Stimulated activated CD8-positive, alpha-beta memory T cell treated with anti-CD3 and anti-CD28 coated beads, Interleukin-7, amount 100 ng/mL, for 4 hours (primary cell): ENCODE results near the gene FBXO48.

Experiments
- DNase-seq, 2 donors: peaks; one replicate each; pipeline ENCODE4 v3.0.0-alpha.2; 2020; ENCODE audit warnings: low read depth in 2 of 2

FBXO48 gene

GRCh38 chr2:68438455-68439303 lies 28.4 kb downstream of the FBXO48 start:
- DNase-seq, result no peak

- DNase-seq, result no peak
Measured at GRCh38 chr2:68436270-68436669, 30.8 kb downstream of the FBXO48 start.

- no peak for DNase-seq
Measured at GRCh38 chr2:68435615-68436014, 31.5 kb downstream of the FBXO48 start.

DNA sequence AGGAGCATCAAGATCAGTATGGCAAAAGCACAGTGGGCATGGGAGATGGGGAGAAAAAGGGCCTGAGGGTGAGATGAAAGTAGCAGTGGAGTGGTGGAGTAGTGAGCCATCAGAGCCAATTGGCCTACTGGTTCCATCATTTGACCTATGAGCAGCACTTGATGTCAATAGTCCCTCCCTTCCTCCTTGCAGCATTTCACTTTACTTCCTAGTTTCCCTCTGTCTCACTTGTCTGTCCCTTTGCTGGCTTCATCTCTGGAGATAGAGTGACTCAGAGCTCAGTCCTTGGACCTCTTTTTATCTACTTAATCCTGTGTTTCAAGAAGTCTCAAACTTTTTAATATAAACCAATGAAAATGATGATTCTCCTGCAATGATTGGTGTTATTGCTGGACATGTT lies 32.1 kb downstream of the FBXO48 start:
- no peak for DNase-seq

GRCh38 chr2:68432696-68433658 lies 34.1 kb downstream of the FBXO48 start:
- DNase-seq, result no peak

GRCh38 chr2:68431316-68431972 lies 35.6 kb downstream of the FBXO48 start:
- DNase-seq, result no peak

DNA sequence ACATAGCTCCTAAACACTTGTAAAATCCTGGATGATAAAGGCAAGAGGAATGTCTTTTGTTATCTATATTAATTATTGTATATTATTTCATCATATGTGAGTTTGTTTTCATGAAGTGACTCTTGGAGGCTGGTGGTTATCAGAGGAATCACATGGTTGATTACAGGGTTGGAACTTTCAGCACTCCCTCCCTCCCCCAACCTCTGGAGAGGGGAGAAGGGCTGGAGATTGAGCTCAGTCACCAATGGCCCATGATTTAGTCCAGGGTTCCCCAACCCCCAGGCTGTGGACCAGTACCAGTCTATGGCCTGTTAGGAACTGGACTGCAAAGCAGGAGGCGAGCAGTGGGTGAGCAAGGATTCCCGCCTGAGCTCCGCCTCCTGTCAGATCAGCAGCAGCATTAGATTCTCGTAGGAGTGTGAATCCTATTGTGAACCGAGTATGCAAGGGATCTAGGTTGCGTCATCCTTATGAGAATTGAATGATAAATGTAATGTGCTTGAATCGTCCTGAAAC lies 37.7 kb downstream of the FBXO48 start:
- DNase-seq, result no peak

- no peak for DNase-seq
Measured at GRCh38 chr2:68428746-68429145, 38.3 kb downstream of the FBXO48 start.

GRCh38 chr2:68428126-68428525 lies 39.0 kb downstream of the FBXO48 start:
- no peak for DNase-seq

- DNase-seq, result no peak
Measured at GRCh38 chr2:68426848-68427579, 40.1 kb downstream of the FBXO48 start.

- no peak for DNase-seq
Measured at GRCh38 chr2:68426446-68426845, 40.6 kb downstream of the FBXO48 start.

DNA sequence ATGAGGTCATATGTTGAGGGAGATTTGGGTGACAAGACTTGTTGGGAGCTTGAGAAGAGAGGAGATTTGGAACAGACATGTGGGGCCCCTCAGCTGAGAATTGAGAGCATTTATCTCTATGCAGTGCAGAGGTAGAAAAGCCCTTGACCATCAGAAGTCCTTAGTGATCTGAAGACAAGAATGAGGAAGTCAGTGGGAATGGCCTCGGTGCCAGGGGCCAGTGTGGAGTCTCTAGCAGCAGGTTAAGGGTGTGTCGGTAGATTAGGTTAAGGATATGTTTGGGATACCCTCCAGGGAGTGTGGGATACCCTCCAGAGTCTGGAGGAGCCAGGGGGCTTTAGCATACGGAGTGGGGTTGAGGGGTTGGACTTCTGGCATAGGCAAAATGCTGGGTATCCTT lies 41.6 kb downstream of the FBXO48 start:
- DNase-seq, result no peak

DNA sequence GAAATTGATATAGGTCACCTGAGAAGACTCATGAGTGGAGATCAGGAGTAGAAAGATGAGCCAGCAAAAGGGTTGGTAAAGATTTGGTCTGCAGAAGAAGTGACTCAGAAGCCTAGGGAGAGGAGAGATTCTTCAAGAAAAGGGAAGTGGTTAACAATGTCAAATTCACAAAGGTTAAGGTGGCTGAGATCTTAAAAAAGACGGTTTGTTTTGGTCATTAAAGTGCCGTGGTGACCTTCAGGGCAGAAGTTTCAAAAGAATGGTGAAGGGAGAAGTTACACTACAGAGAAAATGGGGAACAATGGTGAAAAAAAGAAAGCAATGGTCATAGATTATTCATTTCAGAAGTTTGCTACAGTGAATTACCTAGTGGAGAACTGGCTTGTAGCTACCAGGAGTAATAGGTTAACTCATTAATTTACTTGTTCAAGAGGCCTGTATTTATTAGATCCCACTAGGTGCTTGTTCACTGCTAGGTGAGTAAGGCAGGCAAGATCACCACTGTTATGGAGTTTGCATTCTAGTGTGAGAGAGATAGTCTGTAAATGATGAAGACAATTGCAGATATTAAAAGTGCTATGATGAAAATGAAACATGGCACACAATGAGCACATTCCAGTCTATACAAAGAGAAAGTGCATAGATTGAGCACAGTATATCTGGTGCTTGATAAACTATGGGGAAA lies 43.0 kb downstream of the FBXO48 start:
- no peak for DNase-seq

DNA sequence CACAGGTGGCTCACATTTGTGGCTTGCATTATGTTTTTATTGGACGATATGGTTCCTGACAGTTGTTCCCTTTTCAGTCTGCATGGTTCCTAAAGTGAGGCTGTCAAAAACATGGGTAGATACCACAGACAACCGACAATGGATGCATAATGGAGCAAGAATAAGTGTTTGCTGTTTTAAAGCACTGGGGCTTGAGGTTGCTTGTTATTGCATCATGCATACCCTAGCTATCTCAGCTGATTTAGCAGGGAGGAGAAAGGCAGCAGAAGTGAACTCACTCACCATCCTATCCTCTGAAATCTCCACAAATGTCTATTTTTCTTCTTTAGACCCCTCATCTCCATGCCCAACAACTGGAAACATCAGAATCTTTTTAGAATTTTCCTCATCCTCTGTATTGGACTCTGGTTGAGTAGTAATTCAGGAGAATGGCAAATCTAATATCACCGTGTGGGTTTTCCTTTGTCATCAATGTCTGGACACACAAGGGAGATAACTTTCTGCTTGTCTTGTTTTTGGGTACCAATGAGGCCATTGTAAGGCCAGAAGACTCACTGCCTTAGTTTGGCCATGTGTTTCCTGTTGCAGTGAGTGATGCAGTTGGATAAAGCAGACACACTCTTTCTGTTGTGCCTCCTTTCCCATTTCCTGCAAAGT lies 46.7 kb downstream of the FBXO48 start:
- no peak for DNase-seq

- no peak for DNase-seq
Measured at GRCh38 chr2:68418855-68419254, 48.2 kb downstream of the FBXO48 start.

GRCh38 chr2:68418419-68418818 lies 48.7 kb downstream of the FBXO48 start:
- no peak for DNase-seq

- DNase-seq, result no peak
Measured at GRCh38 chr2:68417926-68418325, 49.2 kb downstream of the FBXO48 start.

- DNase-seq, result no peak
Measured at GRCh38 chr2:68416081-68416675, 50.9 kb downstream of the FBXO48 start.

DNA sequence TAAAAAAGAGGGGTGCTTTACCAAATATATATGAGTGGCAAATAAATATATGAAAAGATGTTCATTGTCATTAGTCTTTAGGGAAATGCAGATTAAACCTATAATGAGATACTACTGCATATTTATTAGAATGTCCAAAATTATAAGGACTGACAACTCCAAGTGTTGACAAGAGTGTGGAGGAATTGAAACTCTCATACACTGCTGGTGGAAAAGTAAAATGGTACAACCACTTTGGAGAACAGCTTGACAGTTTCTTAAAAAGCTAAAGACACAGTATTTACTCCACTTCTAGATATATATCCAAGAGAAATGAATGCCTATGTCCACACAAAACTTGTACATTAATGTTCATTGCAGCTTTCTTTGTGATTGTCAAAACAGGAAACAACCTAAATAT lies 51.6 kb downstream of the FBXO48 start:
- DNase-seq, result no peak

GRCh38 chr2:68414876-68415275 lies 52.2 kb downstream of the FBXO48 start:
- no peak for DNase-seq
